ENCODE results near the gene SYNE1.
"Not testable (repeated sequence)": the region's sequence is repeated elsewhere in the genome, so short reads cannot be mapped to it uniquely, and the experiment has no call there.

Gene SYNE1

GRCh38 chr6:152482289-152482688 is 154.9 kb downstream of the SYNE1 start:
- no peak for DNase-seq (ENCODE audit: low read depth)

DNA sequence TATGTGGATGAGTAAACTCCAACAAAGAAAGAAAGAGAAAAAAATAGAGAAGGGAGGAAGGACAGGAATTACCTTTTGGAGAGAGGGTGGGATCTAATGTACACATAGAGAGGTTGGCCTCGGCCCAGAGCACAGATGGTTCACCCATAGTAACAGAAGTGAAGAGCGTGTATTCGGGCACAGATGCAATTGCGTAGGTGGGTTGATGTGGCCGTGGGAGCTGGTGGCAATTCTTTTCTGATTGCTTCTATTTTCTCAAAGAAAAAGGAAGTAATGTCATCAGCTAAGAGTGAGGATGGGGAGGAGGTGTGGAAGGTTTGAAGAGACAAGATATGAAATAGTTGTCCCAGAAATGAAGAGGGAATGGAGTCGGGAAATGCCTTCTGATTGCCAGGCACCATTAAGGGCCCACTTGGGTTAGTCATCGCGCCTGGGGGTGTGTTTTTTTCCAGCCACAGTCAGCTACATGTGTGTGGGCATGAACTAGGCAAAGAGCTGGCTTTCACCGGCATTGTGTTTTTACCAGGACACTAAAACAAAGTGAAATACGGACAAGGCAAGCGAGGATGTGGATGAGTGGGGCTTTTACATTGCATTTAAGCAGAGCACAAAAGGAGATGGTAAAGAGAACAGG is 158.7 kb downstream of the SYNE1 start:
- DNase-seq (ENCODE audit: low read depth): no peak

DNA sequence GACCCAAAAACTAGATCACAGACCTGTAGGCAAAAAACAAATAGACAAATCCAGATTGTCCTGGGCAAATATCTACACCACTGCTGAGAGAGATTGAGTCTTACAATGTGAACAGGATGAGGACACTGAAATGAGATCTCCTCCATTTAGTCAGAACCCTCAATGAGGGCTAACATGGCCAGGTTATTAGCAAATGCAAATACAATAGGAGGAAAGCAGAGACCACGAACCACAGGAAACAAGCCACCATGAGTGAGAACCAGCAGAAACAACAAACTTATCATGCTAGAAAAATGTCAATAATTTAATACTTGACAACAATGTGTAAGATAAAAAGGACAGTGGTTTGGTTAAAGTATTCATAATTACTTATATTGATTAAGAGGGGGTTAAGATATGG is 162.8 kb downstream of the SYNE1 start:
- no peak for DNase-seq (ENCODE audit: low read depth)

GRCh38 chr6:152472325-152472724 is 164.8 kb downstream of the SYNE1 start:
- no peak for DNase-seq (ENCODE audit: low read depth)

- no peak for DNase-seq (ENCODE audit: low read depth)
Measured at GRCh38 chr6:152471456-152472265, 165.5 kb downstream of the SYNE1 start.

GRCh38 chr6:152463164-152463563 is 174.0 kb downstream of the SYNE1 start:
- no peak for DNase-seq (ENCODE audit: low read depth)

DNA sequence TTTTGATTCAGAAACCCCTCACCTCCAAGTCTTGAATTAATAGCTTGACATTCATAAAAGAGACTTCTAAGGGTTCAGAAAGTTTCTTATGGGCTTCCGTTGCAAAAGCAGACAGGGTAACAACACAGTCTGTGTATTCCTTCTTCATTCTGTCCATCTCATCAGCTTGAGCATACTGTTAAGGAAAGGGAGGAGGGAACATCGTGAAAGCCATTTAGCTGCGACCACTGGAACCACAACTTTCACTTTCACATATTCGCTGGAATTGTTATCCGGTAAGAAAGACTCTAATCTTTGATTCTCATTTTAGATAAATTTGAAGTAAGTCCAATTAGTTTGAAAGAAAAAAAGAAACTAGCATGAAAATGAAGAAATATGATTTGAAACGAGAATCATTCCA is 174.4 kb downstream of the SYNE1 start:
- no peak for DNase-seq (ENCODE audit: low read depth)

DNA sequence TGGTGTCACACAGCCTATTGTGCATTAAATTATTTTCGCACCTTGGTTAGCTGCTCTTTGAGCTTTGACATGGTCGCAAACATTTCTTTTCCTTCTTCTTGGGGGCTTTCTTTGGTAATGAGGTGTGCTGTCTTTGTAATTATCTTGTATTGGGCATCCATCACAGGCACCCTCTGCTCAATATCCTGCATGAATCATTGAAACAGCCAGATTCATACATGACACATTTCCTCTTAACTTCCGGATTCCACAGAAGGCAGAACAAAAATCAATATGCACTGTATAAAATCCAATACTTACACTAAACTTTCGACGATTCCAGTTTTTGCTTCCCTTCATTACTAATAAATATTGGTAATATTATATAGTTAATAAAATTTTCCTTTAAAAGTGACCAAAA is 175.6 kb downstream of the SYNE1 start:
- DNase-seq (ENCODE audit: low read depth): no peak

DNA sequence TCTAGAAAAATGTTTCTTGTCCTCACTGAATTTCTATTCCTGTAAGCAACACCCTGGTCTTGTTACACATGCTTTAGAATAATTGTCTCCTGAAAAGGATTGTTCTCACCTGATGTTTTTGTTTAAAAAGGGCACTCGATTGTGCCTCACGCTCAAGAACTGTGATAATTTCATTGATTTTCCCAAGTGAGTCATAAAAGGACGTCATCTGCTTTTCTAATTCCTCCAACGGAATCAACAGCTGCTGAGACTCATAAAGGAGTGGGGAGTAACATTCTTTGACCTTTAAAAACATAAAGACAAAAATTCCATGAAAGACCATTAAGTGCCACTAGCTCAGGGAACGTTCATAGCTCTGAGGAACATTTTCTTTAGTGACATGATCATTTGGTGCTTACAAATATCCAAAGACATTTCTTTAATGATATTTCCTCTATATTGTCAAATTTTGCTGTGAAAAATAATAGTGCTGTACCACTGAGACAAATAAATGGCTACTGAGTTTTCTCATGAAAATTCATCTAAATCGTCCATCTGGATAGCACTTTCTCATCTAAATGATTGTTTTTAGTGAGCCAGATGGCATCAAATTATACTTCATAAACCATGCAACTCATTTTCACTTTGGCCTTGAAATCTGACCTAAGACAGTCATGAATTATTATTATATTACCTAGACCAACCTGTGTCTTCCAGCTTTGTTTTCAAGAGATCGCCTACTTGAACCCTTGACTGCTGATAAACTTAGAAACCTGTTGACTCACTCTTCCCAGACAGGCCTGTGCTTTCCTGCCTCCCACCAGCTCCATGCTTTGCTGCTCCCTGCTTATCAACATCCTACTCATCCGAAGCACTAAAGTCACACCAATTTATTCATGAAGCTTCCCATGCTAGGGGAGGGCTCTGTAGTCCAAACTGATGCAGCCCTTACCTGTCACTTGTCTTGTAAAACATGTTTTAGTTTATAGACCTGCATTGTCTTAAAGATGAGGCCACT is 178.2 kb downstream of the SYNE1 start:
- no peak for DNase-seq (ENCODE audit: low read depth)

DNA sequence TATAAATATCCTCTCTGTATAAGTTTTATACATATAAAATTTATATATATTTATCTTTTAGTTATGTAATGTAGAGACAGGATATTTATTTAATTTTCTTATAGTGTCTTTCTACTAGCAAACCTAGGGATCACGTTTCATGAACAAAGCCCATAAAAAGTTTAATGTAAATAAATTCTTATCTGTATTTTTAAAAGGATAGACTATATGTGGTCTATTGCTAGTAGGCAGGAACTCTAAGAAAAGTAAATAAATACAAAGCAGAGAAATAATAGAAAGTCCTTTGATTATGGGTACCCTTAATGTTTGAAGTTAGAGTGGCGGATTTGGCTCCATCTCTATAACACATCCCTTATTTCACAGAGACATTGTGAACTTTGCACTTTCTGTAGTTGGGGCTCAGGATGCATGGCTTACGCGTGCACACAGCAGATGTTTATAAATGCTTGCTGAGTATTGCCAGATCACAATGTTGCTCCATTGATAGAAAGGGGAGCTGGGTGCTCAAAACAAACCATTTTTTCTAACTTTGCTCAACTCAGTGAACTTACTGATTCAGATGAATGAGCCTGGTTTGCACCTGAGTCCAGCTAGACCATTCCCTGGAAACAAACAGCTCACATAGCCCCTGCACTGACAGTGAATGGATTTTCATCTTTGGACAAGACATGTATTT is 179.1 kb downstream of the SYNE1 start:
- no peak for DNase-seq (ENCODE audit: low read depth)

DNA sequence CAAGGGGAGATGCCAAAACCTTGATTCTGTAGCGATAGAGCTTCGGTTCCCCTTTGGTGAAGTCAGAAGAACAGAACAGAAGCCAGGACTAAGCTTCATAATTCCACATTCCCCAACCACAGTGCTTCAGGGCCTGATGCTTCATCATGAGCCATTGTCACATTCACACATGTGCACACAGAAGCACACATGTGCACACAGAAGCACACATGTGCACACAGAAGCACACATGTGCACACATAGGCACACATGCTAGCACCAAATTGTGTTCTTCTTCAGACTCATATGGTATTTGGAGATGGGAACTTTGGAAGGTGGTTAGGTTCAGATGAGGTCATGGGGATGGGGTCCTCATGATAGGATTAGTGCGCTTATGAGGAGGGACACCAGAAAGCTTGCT is 183.2 kb downstream of the SYNE1 start:
- DNase-seq (ENCODE audit: low read depth): no peak

DNA sequence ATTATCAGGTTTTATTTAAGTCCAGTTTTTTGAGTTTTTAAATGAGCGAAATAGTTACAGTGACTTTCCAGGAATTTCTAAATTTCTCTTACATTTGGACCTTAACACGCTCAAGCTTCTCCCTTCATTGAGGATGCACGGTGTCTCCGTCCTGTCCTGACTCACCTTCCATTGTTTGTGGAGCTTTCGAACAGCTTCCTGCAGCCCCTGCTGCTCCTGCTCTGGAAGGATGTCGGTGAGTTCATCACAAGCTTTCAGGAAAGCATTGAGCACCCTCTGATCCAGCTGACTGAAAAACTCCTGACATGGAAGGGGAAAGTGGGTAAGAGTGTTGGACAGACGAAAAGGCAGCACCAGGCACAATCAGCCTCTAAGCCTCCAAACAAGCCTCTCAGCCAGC is 183.7 kb downstream of the SYNE1 start:
- no peak for DNase-seq (ENCODE audit: low read depth)

DNA sequence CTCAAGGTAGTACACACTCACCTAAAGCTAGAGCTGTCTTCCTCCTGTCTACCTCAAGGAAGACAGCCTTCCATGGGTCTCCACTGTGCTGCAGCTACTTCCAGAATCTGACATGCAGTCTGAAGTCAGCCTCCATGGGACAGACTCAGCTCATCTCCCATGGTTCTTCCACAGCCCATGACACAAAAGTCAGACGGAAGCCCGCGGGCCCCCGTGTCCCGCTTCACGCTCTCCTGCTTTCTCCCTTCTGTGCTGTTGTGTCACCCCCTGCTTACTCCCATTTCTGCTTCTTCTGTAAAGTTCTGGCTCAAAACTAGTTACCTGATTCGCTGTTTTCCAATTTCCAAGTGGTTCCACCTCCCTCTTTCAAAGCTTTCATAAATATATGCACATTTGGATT is 184.5 kb downstream of the SYNE1 start:
- no peak for DNase-seq (ENCODE audit: low read depth)

- DNase-seq (ENCODE audit: low read depth): no peak
Measured at GRCh38 chr6:152450519-152450918, 186.6 kb downstream of the SYNE1 start.

DNA sequence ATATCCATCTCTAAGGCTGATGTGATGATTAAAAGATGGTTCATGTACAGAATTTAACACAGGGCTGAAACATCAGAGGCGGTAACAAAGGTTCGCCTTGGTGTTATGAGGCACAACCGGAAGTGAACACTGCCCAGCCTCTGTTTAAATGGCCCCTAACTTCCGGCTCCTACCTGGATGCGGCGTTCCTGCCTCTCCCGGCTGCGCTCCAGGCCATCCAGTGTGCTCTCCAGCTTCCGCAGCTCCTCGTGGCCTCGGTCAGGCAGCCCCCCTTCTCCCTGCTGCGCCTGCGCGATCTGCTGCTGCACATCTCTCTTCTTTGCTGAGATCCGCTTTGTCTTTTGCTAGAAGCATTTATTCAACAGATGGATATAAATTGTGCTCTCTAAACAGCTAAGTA is 195.3 kb downstream of the SYNE1 start:
- no peak for DNase-seq (ENCODE audit: low read depth)

- no peak for DNase-seq (ENCODE audit: low read depth)
Measured at GRCh38 chr6:152435816-152436215, 201.3 kb downstream of the SYNE1 start.

GRCh38 chr6:152432758-152433157 is 204.4 kb downstream of the SYNE1 start:
- no peak for DNase-seq (ENCODE audit: low read depth)

DNA sequence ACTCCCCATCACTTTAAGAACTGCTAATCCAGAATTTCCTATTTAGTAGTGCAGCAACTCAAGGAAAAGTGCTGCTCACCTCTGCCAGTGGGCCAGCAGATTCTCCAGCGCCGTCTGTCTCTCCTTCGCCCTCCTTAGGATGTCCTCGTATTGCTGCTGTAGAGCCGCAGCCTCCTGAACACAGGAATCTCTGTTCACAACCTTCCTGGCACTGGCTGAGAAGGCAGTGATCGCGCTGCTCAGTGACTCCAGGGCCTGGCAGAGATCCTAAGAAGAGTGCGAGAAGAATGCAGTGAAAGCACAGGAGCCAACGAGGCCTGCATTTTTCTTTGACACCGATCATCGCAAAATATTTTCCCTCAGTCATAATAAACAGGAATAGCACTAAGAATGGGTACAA is 209.0 kb downstream of the SYNE1 start:
- DNase-seq (ENCODE audit: low read depth): no peak

GRCh38 chr6:152426276-152426675 is 210.9 kb downstream of the SYNE1 start:
- no peak for DNase-seq (ENCODE audit: low read depth)

GRCh38 chr6:152423216-152424103 is 213.7 kb downstream of the SYNE1 start:
- no peak for DNase-seq (ENCODE audit: low read depth)

GRCh38 chr6:152421496-152421895 is 215.7 kb downstream of the SYNE1 start:
- not testable (repeated sequence) for DNase-seq (ENCODE audit: low read depth)
